AG10803 (cell line): Measurements from ENCODE around the gene TUBGCP4.

Source experiments
- DNase-seq: peaks from one replicate; pipeline ENCODE4 v3.0.0; 2010; ENCODE audit warnings: low read depth
- H3K4me3 ChIP-seq: 2 replicates; pipeline ENCODE4 v1.5.1; 2011; ENCODE audit warnings: mild to moderate bottlenecking, low read length, control low read depth
- CTCF ChIP-seq: conservative IDR thresholded peaks from 2 replicates; pipeline ENCODE4 v1.5.1; 2011; ENCODE audit warnings: mild to moderate bottlenecking, low read length, control low read depth, inconsistent platforms

Gene TUBGCP4

GRCh38 chr15:43404130-43404529, 33.2 kb downstream of the TUBGCP4 start:
- H3K4me3 ChIP-seq = no peak overlapping the region
- no peak for DNase-seq
- TF ChIP-seq CTCF = no peak

GRCh38 chr15:43406189-43406588, 35.3 kb downstream of the TUBGCP4 start:
- DNase-seq = peak; percentile 39
- no peak overlapping the region for H3K4me3 ChIP-seq
- no peak for TF ChIP-seq CTCF

GRCh38 chr15:43406808-43407207, 35.9 kb downstream of the TUBGCP4 start:
- no peak for DNase-seq
- TF ChIP-seq CTCF = no peak
- no peak overlapping the region for H3K4me3 ChIP-seq

GRCh38 chr15:43408789-43409188, 37.9 kb downstream of the TUBGCP4 start:
- TF ChIP-seq CTCF = no peak
- H3K4me3 ChIP-seq = no peak overlapping the region
- DNase-seq = no peak

GRCh38 chr15:43410572-43411214, 39.8 kb downstream of the TUBGCP4 start:
- peak; percentile 45 for DNase-seq
- TF ChIP-seq CTCF = no peak
- H3K4me3 ChIP-seq = no peak overlapping the region

- no peak for DNase-seq
- TF ChIP-seq CTCF = no peak
Observed at GRCh38 chr15:43412096-43412495, 41.2 kb downstream of the TUBGCP4 start.

GRCh38 chr15:43414196-43414595, 43.3 kb downstream of the TUBGCP4 start:
- peak; percentile 9 for DNase-seq
- TF ChIP-seq CTCF = no peak
- no peak overlapping the region for H3K4me3 ChIP-seq

More at GRCh38 chr15:43412096-43412495, 41.2 kb downstream of the TUBGCP4 start:
- no peak overlapping the region for H3K4me3 ChIP-seq
